Smooth muscle cell (in vitro differentiated cells): ENCODE measurements around the gene KRTAP4-8. TPM values are rescaled to one million over a fixed set of nuclear protein-coding genes. Genes with fewer than 3 reads are reported as not detected.
"Not testable (repeated sequence)": the region's sequence is repeated elsewhere in the genome, so short reads cannot be mapped to it uniquely, and the experiment has no call there.

Source experiments
- DNase-seq: peaks from one replicate; lab custom pipeline; 2025; ENCODE audit not compliant: unreplicated experiment; lab: John Stamatoyannopoulos, UW
- H2AFZ ChIP-seq: fragments of 200-600 bp; sonication (generic); 2 replicates; pipeline ENCODE4 v1.6.0; 2016; ENCODE audit warnings: antibody characterized with exemption, low read depth, mild to moderate bottlenecking
- H3F3A ChIP-seq: fragments of 200-600 bp; sonication (generic); 2 replicates; pipeline ENCODE4 v1.6.0; 2017; ENCODE audit warnings: antibody characterized with exemption, low read depth
- H3K27ac ChIP-seq: fragments of 200-600 bp; sonication (generic); 2 replicates; pipeline ENCODE4 v1.5.1; 2016; ENCODE audit warnings: low read depth, mild to moderate bottlenecking
- H3K27me3 ChIP-seq: fragments of 200-600 bp; sonication (generic); 2 replicates; pipeline ENCODE4 v1.6.1; 2016; ENCODE audit warnings: low read depth, mild to moderate bottlenecking
- H3K36me3 ChIP-seq: fragments of 200-600 bp; sonication (generic); 2 replicates; pipeline ENCODE4 v1.5.1; 2016; ENCODE audit warnings: low read depth
- H3K4me1 ChIP-seq: fragments of 200-600 bp; sonication (generic); 2 replicates; pipeline ENCODE4 v1.5.1; 2016; ENCODE audit warnings: low read depth
- H3K4me2 ChIP-seq: fragments of 200-600 bp; sonication (generic); 2 replicates; pipeline ENCODE4 v1.6.0; 2016; ENCODE audit warnings: mild to moderate bottlenecking
- H3K4me3 ChIP-seq: fragments of 200-600 bp; sonication (generic); 2 replicates; pipeline ENCODE4 v1.5.1; 2016; ENCODE audit warnings: mild to moderate bottlenecking
- H3K79me2 ChIP-seq: fragments of 200-600 bp; sonication (generic); 2 replicates; pipeline ENCODE4 v1.6.0; 2016; ENCODE audit warnings: low read depth, mild to moderate bottlenecking
- H3K9ac ChIP-seq: fragments of 200-600 bp; sonication (generic); 2 replicates; pipeline ENCODE4 v1.6.0; 2016; ENCODE audit warnings: low read depth
- H3K9me3 ChIP-seq: fragments of 200-600 bp; sonication (generic); replicated peaks from 2 replicates; pipeline ENCODE4 v1.5.1; 2016; ENCODE audit warnings: low read depth
- H4K20me1 ChIP-seq: fragments of 200-600 bp; sonication (generic); 2 replicates; pipeline ENCODE4 v1.6.0; 2016; ENCODE audit warnings: low read depth
- CTCF ChIP-seq: fragments of 200-600 bp; sonication (generic); IDR thresholded peaks from 2 replicates; pipeline ENCODE4 v1.5.1; 2017; ENCODE audit warnings: borderline replicate concordance, mild to moderate bottlenecking, antibody characterized with exemption; ENCODE audit not compliant: insufficient read depth, poor library complexity, severe bottlenecking
- WGBS: methylation state at CpG from one replicate; pipeline ENCODE4 v1.1.7; 2016; ENCODE audit warnings: low lambda C conversion rate; 5-methylcytosine and 5-hydroxymethylcytosine counted together
- polyA plus RNA-seq: library from polyadenylated mRNA; unstranded; fragments of >200 nt; fragmentation: Nextera tagmentation; extraction: Ambion mirVana; gene quantifications from 2 replicates; pipeline ENCODE4 v1.2.1, GENCODE V29; 2016
- total RNA-seq: library from RNA; depleted of rRNA; stranded (reverse); fragments of >200 nt; gene quantifications from 2 replicates; pipeline ENCODE4 v1.2.3, GENCODE V29; 2014

Gene KRTAP4-8
- total and polyA plus RNA-seq, 2 experiments from 2014 or later = not detected

DNA sequence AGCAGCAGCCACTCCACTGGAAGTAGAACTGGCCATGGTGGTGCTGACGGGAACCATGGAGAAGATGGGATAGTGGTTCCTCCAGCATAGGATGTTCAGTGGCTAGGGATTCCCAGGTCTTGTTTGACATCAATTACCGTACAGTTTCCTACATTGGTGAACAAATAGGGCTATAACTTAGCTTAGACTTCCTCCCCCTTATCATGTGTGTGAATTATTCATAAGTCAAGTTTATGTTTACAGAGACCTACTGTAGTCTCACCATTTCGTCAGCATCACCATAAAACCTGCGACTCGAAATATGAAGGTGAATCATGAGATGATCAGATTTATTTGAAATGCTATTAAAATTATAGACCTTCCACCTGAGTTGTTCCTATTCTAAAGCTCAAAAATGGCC, 39.2 kb downstream of the KRTAP4-8 start:
- Histone ChIP-seq H3K4me1 (peaks cover 6% of the 10 kb centered on the region), H2AFZ (no peak overlapping the region), H3K36me3 (no peaks in the 10 kb centered on the region), H3K4me2 (peak overlapping the region; percentile 60), H3F3A (peaks cover 3% of the 10 kb centered on the region), H3K9ac (no peak overlapping the region), H3K27me3 (no peaks in the 10 kb centered on the region), H4K20me1 (no peaks in the 10 kb centered on the region), H3K9me3 (no peaks in the 10 kb centered on the region), H3K4me3 (no peak overlapping the region), H3K27ac (peak overlapping the region; percentile 63), H3K79me2 (no peaks in the 10 kb centered on the region)
- TF ChIP-seq CTCF = no peak
- DNase-seq = no peak
- 96% methylated on average over 5 of the region's 5 CpGs for WGBS

DNA sequence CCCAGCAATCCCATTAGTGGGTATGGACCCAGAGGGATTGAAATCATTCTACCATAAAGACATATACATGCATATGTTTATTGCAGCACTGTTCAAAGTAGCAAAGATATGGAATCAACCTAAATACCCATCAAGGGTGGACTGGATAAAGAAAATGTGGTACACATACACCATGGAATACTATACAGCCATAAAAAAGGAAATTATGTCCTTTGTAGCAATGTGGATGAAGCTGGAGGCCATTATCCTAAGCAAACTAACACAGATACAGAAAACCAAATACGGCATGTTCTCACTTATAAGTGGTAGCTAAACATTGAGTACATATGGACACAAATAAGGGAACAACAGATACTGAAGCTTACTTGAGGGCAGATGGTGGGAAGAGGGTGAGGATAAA, 40.4 kb downstream of the KRTAP4-8 start:
- H3F3A ChIP-seq = peaks cover 3% of the 10 kb centered on the region
- H3K4me1 ChIP-seq = peaks cover 6% of the 10 kb centered on the region
- no peak overlapping the region for H3K4me3 ChIP-seq
- H3K9me3 ChIP-seq = no peaks in the 10 kb centered on the region
- no peak for DNase-seq
- H3K79me2 ChIP-seq = no peaks in the 10 kb centered on the region
- no peak overlapping the region for H3K27ac ChIP-seq
- H4K20me1 ChIP-seq = no peaks in the 10 kb centered on the region
- WGBS = 95% methylated on average over 1 of the region's 1 CpG
- H3K9ac ChIP-seq = no peak overlapping the region
- no peak overlapping the region for H3K4me2 ChIP-seq
- H2AFZ ChIP-seq = no peak overlapping the region
- no peaks in the 10 kb centered on the region for H3K36me3 ChIP-seq
- TF ChIP-seq CTCF = no peak
- H3K27me3 ChIP-seq = no peaks in the 10 kb centered on the region

GRCh38 chr17:41055130-41055529, 42.8 kb downstream of the KRTAP4-8 start, which contains the start of gene KRTAP2-2:
TSS of gene KRTAP2-2 (minus strand) at chr17:41055230. CDS start at chr17:41055211, 19 bp downstream.
- H3K9me3 ChIP-seq, H2AFZ ChIP-seq, H3F3A ChIP-seq, H3K36me3 ChIP-seq, H3K27ac ChIP-seq, H3K4me2 ChIP-seq, H3K79me2 ChIP-seq, H4K20me1 ChIP-seq, H3K27me3 ChIP-seq, H3K4me3 ChIP-seq, H3K9ac ChIP-seq, H3K4me1 ChIP-seq, DNase-seq: not testable (repeated sequence)
- 87% methylated on average over 1 of the region's 6 CpGs for WGBS

DNA sequence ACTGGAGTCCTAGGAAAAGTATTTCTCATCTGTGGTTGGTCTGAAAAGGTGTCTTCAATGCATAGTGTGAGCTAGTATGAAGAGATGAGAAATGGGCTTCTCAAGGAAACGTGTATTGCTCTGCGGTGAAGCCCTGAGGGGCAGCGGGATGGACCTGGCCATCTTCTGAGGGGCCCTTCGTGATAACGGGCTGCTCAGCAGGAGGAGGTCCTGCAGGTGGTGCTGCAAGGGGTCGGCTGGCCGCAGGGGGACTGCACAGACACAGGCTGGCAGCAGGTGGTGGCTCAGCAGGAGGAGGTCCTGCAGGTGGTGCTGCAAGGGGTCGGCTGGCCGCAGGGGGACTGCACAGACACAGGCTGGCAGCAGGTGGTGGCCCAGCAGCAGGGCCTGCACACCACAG, 43.4 kb downstream of the KRTAP4-8 start:
- H3K9me3 ChIP-seq, H3F3A ChIP-seq: not testable (repeated sequence)

DNA sequence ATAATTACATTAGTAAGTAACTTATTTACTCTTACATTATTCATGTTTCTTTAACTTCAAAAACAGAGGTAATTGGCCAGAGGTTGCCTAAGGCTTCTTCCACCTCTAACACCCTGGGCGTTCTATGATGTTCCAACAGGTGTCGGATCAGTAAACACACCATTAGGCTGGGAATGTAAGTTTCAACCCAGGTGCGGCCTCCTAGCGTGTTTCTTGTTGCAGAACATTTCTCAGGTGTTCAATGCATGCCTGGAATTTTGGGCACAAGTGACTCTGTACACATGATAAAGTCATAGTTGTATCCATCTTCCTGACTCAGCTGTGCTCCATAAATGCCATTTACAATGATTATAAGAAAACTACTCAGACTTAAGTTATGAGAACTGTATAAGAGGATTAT, 43.9 kb downstream of the KRTAP4-8 start:
- Histone ChIP-seq H3K4me2 (no peak overlapping the region), H2AFZ (no peak overlapping the region), H3K27ac (no peak overlapping the region), H3K27me3 (no peaks in the 10 kb centered on the region), H3F3A (no peaks in the 10 kb centered on the region), H3K4me3 (no peak overlapping the region), H4K20me1 (no peaks in the 10 kb centered on the region), H3K9me3 (no peaks in the 10 kb centered on the region), H3K4me1 (no peaks in the 10 kb centered on the region), H3K36me3 (no peaks in the 10 kb centered on the region), H3K9ac (no peak overlapping the region), H3K79me2 (no peaks in the 10 kb centered on the region)
- TF ChIP-seq CTCF = no peak
- no peak for DNase-seq
- WGBS = 74% methylated on average over 4 of the region's 4 CpGs

More for the DNA sequence above, 43.4 kb downstream of the KRTAP4-8 start:
- not testable (repeated sequence) for H3K27ac ChIP-seq, H3K27me3 ChIP-seq, H3K4me2 ChIP-seq, H3K4me3 ChIP-seq, H4K20me1 ChIP-seq, DNase-seq, H3K4me1 ChIP-seq, H3K79me2 ChIP-seq, H3K36me3 ChIP-seq, H3K9ac ChIP-seq, H2AFZ ChIP-seq
- WGBS = 92% methylated on average over 7 of the region's 9 CpGs
